CD14-positive monocyte (primary cell): Measurements from ENCODE around the gene CACNA1C. TPM values are rescaled to one million over a fixed set of nuclear protein-coding genes. Genes with fewer than 3 reads are reported as not detected.

ENCODE experiments used
- DNase-seq, 3 donors: peaks; one replicate each; pipeline ENCODE4 v3.0.0-alpha.2; 2011 to 2022
- H2AFZ ChIP-seq: 2 replicates; pipeline ENCODE4 v1.6.0; 2012; ENCODE audit warnings: mild to moderate bottlenecking, low read depth, low read length, inconsistent platforms; ENCODE audit not compliant: insufficient read depth, poor library complexity, severe bottlenecking
- H3K27ac ChIP-seq, 2 donors: 1 replicate in 1 of 2; 2 replicates in 1 of 2; pipeline ENCODE4 v1.5.1; 2012 to 2013; ENCODE audit warnings: low read length in 2 of 2, control low read depth in 1 of 2, inconsistent platforms in 1 of 2, low read depth in 1 of 2, mild to moderate bottlenecking in 1 of 2
- H3K27me3 ChIP-seq, 2 donors: one replicate each; pipeline versions ENCODE4 v1.6.0 to v1.6.1; 2011 to 2013; ENCODE audit warnings: low read length in 2 of 2; ENCODE audit not compliant: control insufficient read depth in 2 of 2, insufficient read depth in 2 of 2
- H3K36me3 ChIP-seq, 2 donors: replicated peaks in 1 of 2; 1 replicate in 1 of 2; 2 replicates in 1 of 2; pipeline versions ENCODE4 v1.5.1 to v1.6.1; 2012 to 2013; ENCODE audit warnings: low read length in 2 of 2, control low read depth in 1 of 2, inconsistent platforms in 1 of 2, mild to moderate bottlenecking in 1 of 2; ENCODE audit not compliant: insufficient read depth in 2 of 2, control insufficient read depth in 1 of 2
- H3K4me1 ChIP-seq, 2 donors: 1 replicate in 1 of 2; 2 replicates in 1 of 2; pipeline versions ENCODE4 v1.5.1 to v1.6.1; 2012 to 2013; ENCODE audit warnings: low read length in 2 of 2, control low read depth in 1 of 2, inconsistent platforms in 1 of 2, mild to moderate bottlenecking in 1 of 2, moderate library complexity in 1 of 2; ENCODE audit not compliant: insufficient read depth in 2 of 2, control insufficient read depth in 1 of 2
- H3K4me2 ChIP-seq: replicated peaks from 2 replicates; pipeline ENCODE3; 2012; ENCODE audit warnings: low read length, moderate library complexity, mild to moderate bottlenecking; ENCODE audit not compliant: poor library complexity, severe bottlenecking; ENCODE audit errors: extremely low read depth
- H3K4me3 ChIP-seq, 3 experiments: fragments of 200-600 bp in 1 of 3; sonication (generic) in 1 of 3; replicated peaks in 1 of 3; 1 replicate in 2 of 3; 2 replicates in 1 of 3; pipeline ENCODE4 v1.5.1; 2011 to 2013; ENCODE audit warnings: low read length in 3 of 3, mild to moderate bottlenecking in 3 of 3, control low read depth in 2 of 3, low read depth in 2 of 3, inconsistent platforms in 1 of 3, moderate library complexity in 1 of 3
- H3K79me2 ChIP-seq: 2 replicates; pipeline ENCODE4 v1.6.0; 2012; ENCODE audit warnings: mild to moderate bottlenecking, control low read depth, inconsistent platforms, low read length, moderate library complexity; ENCODE audit not compliant: insufficient read depth
- H3K9ac ChIP-seq: 2 replicates; pipeline ENCODE4 v1.6.0; 2017; ENCODE audit warnings: low read length, mild to moderate bottlenecking; ENCODE audit not compliant: insufficient read depth, poor library complexity, severe bottlenecking
- H3K9me3 ChIP-seq, 2 donors: replicated peaks in 1 of 2; 1 replicate in 1 of 2; 2 replicates in 1 of 2; pipeline versions ENCODE4 v1.5.1 to v1.6.1; 2012 to 2013; ENCODE audit warnings: low read length in 2 of 2, control low read depth in 1 of 2; ENCODE audit not compliant: control insufficient read depth in 1 of 2, insufficient read depth in 1 of 2
- H4K20me1 ChIP-seq: 2 replicates; pipeline ENCODE4 v1.6.0; 2012; ENCODE audit warnings: mild to moderate bottlenecking, low read length, control low read depth, moderate library complexity; ENCODE audit not compliant: insufficient read depth
- H3K27ac Mint-ChIP-seq, 7 donors: one replicate each; pipeline ENCODE4 v1.8.0; 2020; ENCODE audit warnings: mild to moderate bottlenecking in 7 of 7, mixed read lengths in 7 of 7, moderate library complexity in 6 of 7, inconsistent platforms in 2 of 7
- H3K27me3 Mint-ChIP-seq, 3 donors: one replicate each; pipeline ENCODE4 v1.8.0; 2021 to 2022; ENCODE audit warnings: low read depth in 3 of 3, mild to moderate bottlenecking in 3 of 3, mixed read lengths in 3 of 3, moderate library complexity in 3 of 3, inconsistent platforms in 1 of 3
- H3K36me3 Mint-ChIP-seq, 2 donors: one replicate each; pipeline ENCODE4 v1.8.0; 2020; ENCODE audit warnings: mixed read lengths in 2 of 2, inconsistent platforms in 1 of 2, mild to moderate bottlenecking in 1 of 2
- H3K4me1 Mint-ChIP-seq: one replicate; pipeline ENCODE4 v1.8.0; 2020; ENCODE audit warnings: mild to moderate bottlenecking, mixed read lengths
- H3K4me3 Mint-ChIP-seq, 2 donors: one replicate each; pipeline ENCODE4 v1.8.0; 2020; ENCODE audit warnings: mild to moderate bottlenecking in 2 of 2, mixed read lengths in 2 of 2, moderate library complexity in 1 of 2
- H3K9me3 Mint-ChIP-seq, 7 donors: one replicate each; pipeline ENCODE4 v1.8.0; 2020 to 2022; ENCODE audit warnings: mixed read lengths in 7 of 7, mild to moderate bottlenecking in 6 of 7, moderate library complexity in 6 of 7, inconsistent platforms in 2 of 7
- CTCF ChIP-seq: fragments of 200-600 bp; IDR thresholded peaks from one replicate; pipeline ENCODE4 v1.8.0; 2022; ENCODE audit warnings: antibody characterized with exemption, mild to moderate bottlenecking
- WGBS: methylation state at CpG from one replicate; pipeline ENCODE4 v1.1.5; 2013; ENCODE audit warnings: missing lambda C conversion rate; ENCODE audit not compliant: insufficient coverage; 5-methylcytosine and 5-hydroxymethylcytosine counted together
- intact Hi-C, 2 donors: fragments of 100-400 bp; cut with micrococcal nuclease; formaldehyde crosslinking; loops; one replicate each; pipeline versions ENCODE4 v1.15.0 to v1.15.1; 2023
- polyA plus RNA-seq, 3 donors: library from polyadenylated mRNA; depleted of rRNA in 1 of 3; unstranded in 2 of 3; stranded (reverse) in 1 of 3; fragments of 300-500 nt in 2 of 3; fragments of >200 nt in 1 of 3; fragmentation: Illumina TruSeq in 2 of 3; gene quantifications; 1 replicate in 2 of 3; 2 replicates in 1 of 3; pipeline ENCODE4 v1.2.3, GENCODE V29; 2012 to 2021

The CACNA1C gene
- polyA plus RNA-seq, 3 donors = not detected

DNA sequence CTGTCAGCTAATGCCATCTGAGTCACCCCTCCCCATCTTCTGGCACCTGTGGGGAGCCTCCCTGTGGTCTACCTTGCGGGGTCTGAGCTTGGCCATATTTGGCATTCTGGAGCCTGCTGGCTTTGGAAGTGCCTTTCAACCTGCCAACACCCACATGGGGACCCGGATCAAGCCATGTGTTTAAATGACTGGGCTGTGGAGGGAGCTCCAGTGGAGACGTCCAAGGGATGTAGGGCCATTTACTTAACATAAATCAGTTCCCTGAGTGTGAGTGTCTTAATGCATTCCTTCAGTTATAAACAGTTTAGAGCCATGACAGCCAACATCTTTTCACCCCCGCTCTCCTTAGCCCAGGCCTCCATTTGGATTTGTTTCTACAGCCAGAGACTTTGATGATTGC, 22.0 kb downstream of the CACNA1C start:
- Histone ChIP-seq H3K4me2 (no peak overlapping the region), H4K20me1 (no peaks in the 10 kb centered on the region), H2AFZ (no peak overlapping the region), H3K4me3 (no peak overlapping the region), H3K4me1 (no peaks in the 10 kb centered on the region), H3K79me2 (no peaks in the 10 kb centered on the region), H3K27me3 (no peaks in the 10 kb centered on the region), H3K9ac (no peak overlapping the region), H3K27ac (no peak overlapping the region), H3K9me3 (peaks cover 12 to 20% of the 10 kb centered on the region in 2 donors), H3K36me3 (no peaks in the 10 kb centered on the region)
- DNase-seq = no peak
- H3K27me3 Mint-ChIP-seq = peaks cover 0 to 3% (median 2%) of the 10 kb centered on the region in 3 donors
- TF ChIP-seq CTCF = no peak
- no peak overlapping the region for H3K4me3 Mint-ChIP-seq
- intact Hi-C loops = no loop called here
- peaks cover 0 to 3% of the 10 kb centered on the region in 2 donors for H3K36me3 Mint-ChIP-seq
- no peaks in the 10 kb centered on the region for H3K4me1 Mint-ChIP-seq
- no CpG with 5 or more reads among the region's 4 CpGs for WGBS
- H3K27ac Mint-ChIP-seq = no peak overlapping the region
- peaks cover 11 to 23% (median 19%) of the 10 kb centered on the region in 7 donors for H3K9me3 Mint-ChIP-seq

- Histone ChIP-seq H3K4me1 (no peaks in the 10 kb centered on the region), H2AFZ (no peak overlapping the region), H3K27ac (no peak overlapping the region), H3K36me3 (no peaks in the 10 kb centered on the region), H3K27me3 (no peaks in the 10 kb centered on the region), H3K9me3 (peaks cover 8 to 11% of the 10 kb centered on the region in 2 donors), H3K9ac (no peak overlapping the region), H3K4me2 (no peak overlapping the region), H4K20me1 (no peaks in the 10 kb centered on the region), H3K79me2 (no peaks in the 10 kb centered on the region), H3K4me3 (no peak overlapping the region)
- peaks cover 0 to 3% (median 2%) of the 10 kb centered on the region in 3 donors for H3K27me3 Mint-ChIP-seq
- no peak overlapping the region for H3K27ac Mint-ChIP-seq
- H3K9me3 Mint-ChIP-seq = peaks cover 10 to 21% (median 18%) of the 10 kb centered on the region in 7 donors
- no peak for DNase-seq
- no peak overlapping the region for H3K4me3 Mint-ChIP-seq
- 90% methylated on average over 8 of the region's 9 CpGs for WGBS
- no peaks in the 10 kb centered on the region for H3K4me1 Mint-ChIP-seq
- intact Hi-C loops = no loop called here
- TF ChIP-seq CTCF = no peak
- peaks cover 0 to 3% of the 10 kb centered on the region in 2 donors for H3K36me3 Mint-ChIP-seq
Observed at GRCh38 chr12:2075508-2076195, 22.9 kb downstream of the CACNA1C start.
